Left lung (tissue), 10 donors: ENCODE results near the gene DAP. TPM values are rescaled to one million over a fixed set of nuclear protein-coding genes. Genes with fewer than 3 reads are reported as not detected.

Source experiments
- ATAC-seq: fragments of 200-7000 bp; cut with Tn5 transposase; one replicate; pipeline ENCODE4 v1.9.1; 2020; ENCODE audit warnings: moderate library complexity
- DNase-seq, 4 donors: peaks; one replicate each; pipeline ENCODE4 v3.0.0-alpha.2; 2013 to 2020
- H3K27ac ChIP-seq, 2 donors: fragments of 200-600 bp; sonication (generic) in 1 of 2; one replicate each; pipeline versions ENCODE4 v1.5.0 to v1.8.0; 2020 to 2021
- H3K27me3 ChIP-seq, 2 donors: fragments of 200-600 bp; sonication (generic) in 1 of 2; one replicate each; pipeline versions ENCODE4 v1.5.0 to v1.8.0; 2020 to 2021
- H3K36me3 ChIP-seq, 2 donors: fragments of 200-600 bp; sonication (generic) in 1 of 2; one replicate each; pipeline versions ENCODE4 v1.5.0 to v1.8.0; 2020 to 2021
- H3K4me1 ChIP-seq, 2 donors: fragments of 200-600 bp; one replicate each; pipeline ENCODE4 v1.8.0; 2021
- H3K4me3 ChIP-seq, 2 donors: fragments of 200-600 bp; sonication (generic) in 1 of 2; one replicate each; pipeline versions ENCODE4 v1.5.0 to v1.8.0; 2020 to 2021; ENCODE audit warnings: mild to moderate bottlenecking in 1 of 2
- H3K9me3 ChIP-seq, 2 donors: fragments of 200-600 bp; sonication (generic) in 1 of 2; one replicate each; pipeline versions ENCODE4 v1.5.0 to v1.8.0; 2020 to 2021
- CTCF ChIP-seq, 2 donors: fragments of 200-600 bp; sonication (generic) in 1 of 2; IDR thresholded peaks; one replicate each; pipeline versions ENCODE4 v1.5.0 to v1.8.0; 2021; ENCODE audit warnings: antibody characterized with exemption in 2 of 2
- intact Hi-C, 2 donors: fragments of 100-400 bp; cut with DNase I; formaldehyde crosslinking; loops; one replicate each; pipeline versions ENCODE4 v1.11.2 to v1.14.2; 2022
- polyA plus RNA-seq, 6 donors: library from polyadenylated mRNA; unstranded; fragments of 120-200 nt; gene quantifications; one replicate each; pipeline ENCODE4 v1.2.1, GENCODE V29; 2013; ENCODE audit not compliant: insufficient read length in 6 of 6
- total RNA-seq, 2 donors: library from RNA; stranded (reverse); fragmentation: NEBNext Ultra II Directional; extraction: Animal tissue kit (Norgen Biotek cat#: 25700); gene quantifications; one replicate each; pipeline ENCODE4 v1.2.1, GENCODE V29; 2021
- donor health status: DM: no; HTN: yes; CAD: no.
- donor health status: DM: no; HTN: no; CAD: no.

The DAP gene
- total and polyA plus RNA-seq, 8 donors, result 78.5 to 125 (median 107) TPM

- Histone ChIP-seq H3K27ac (no peak overlapping the region), H3K9me3 (peaks cover 0 to 3% of the 10 kb centered on the region in 2 donors), H3K4me3 (no peak overlapping the region), H3K4me1 (no peaks in the 10 kb centered on the region), H3K36me3 (peaks cover 0 to 51% of the 10 kb centered on the region in 2 donors), H3K27me3 (no peaks in the 10 kb centered on the region)
- no peak for TF ChIP-seq CTCF (IDR thresholded peaks at IDR 0.05)
- DNase-seq (no peak), ATAC-seq (no peak)
- intact Hi-C loops, result no loop called here
These were observed 84.1 kb downstream of the DAP start for GRCh38 chr5:10676946-10677345.

DNA sequence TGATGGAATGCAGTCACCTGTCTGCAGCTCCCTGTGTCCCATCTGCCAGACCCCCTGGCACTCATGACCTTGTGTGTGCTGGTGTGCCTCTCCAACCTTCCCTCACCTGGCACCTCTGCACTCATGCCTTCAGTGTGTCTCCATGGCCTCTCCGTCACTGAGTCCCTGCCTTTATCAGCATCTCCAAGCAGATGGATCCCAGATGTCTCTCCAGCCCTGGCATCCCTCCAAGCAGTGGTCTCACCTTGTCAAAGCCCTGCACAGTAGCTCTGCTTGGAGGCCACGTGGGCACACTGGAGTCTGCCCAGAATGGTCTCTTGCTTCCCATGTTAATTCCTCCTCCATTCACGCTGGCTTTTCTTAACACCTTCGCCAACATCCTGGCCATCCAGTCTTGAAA is 84.8 kb downstream of the DAP start:
- ATAC-seq (no peak), DNase-seq (peak in 1 of 4 donors; percentile 16)
- H3K9me3 ChIP-seq, result peaks cover 0 to 3% of the 10 kb centered on the region in 2 donors
- H3K27me3 ChIP-seq, result no peaks in the 10 kb centered on the region
- no peak for TF ChIP-seq CTCF (IDR thresholded peaks at IDR 0.05)
- H3K4me1 ChIP-seq, result peaks cover 0 to 1% of the 10 kb centered on the region in 2 donors
- no peak overlapping the region for H3K27ac ChIP-seq
- H3K36me3 ChIP-seq, result peaks cover 0 to 44% of the 10 kb centered on the region in 2 donors
- intact Hi-C loops, result no loop called here
- no peak overlapping the region for H3K4me3 ChIP-seq

DNA sequence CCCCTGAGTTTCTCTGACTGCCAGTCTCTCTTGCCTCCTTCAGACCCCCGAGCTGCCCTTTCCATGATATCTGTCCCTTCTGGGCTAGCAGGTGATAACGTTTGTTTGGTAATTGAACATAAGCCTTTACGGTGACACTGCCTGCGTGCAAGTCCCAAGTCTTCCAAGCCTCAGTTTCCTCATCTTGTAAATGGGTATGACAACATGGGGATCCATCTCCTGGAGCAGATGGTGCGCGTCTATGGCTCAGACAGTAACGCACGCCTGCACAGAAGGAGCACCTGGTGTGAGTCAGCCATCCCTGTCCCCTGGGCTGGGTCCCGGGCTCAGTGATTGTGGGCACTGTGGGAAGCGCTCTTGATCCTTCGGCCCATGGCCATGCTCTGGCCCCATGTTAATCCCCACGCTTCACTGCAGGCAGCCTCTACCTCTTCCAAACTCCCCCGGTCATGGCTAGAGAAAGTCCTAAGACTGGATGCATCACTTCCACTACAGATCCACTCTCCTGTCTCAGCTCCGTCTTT is 85.8 kb downstream of the DAP start:
- Histone ChIP-seq H3K36me3 (peaks cover 0 to 34% of the 10 kb centered on the region in 2 donors), H3K4me3 (no peak overlapping the region), H3K9me3 (peaks cover 0 to 3% of the 10 kb centered on the region in 2 donors), H3K4me1 (peaks cover 0 to 7% of the 10 kb centered on the region in 2 donors), H3K27me3 (no peaks in the 10 kb centered on the region), H3K27ac (no peak overlapping the region)
- intact Hi-C loops, result no loop called here
- ATAC-seq (no peak), DNase-seq (peak in 1 of 4 donors; percentile 10)
- no peak for TF ChIP-seq CTCF (IDR thresholded peaks at IDR 0.05)

GRCh38 chr5:10674582-10674981 is 86.5 kb downstream of the DAP start:
- H3K27ac ChIP-seq, result no peak overlapping the region
- H3K9me3 ChIP-seq, result peaks cover 0 to 3% of the 10 kb centered on the region in 2 donors
- intact Hi-C loops, result no loop called here
- peaks cover 0 to 7% of the 10 kb centered on the region in 2 donors for H3K4me1 ChIP-seq
- H3K27me3 ChIP-seq, result no peaks in the 10 kb centered on the region
- peaks cover 0 to 27% of the 10 kb centered on the region in 2 donors for H3K36me3 ChIP-seq
- no peak for TF ChIP-seq CTCF (IDR thresholded peaks at IDR 0.05)
- ATAC-seq, result no peak
- DNase-seq, result peak in 1 of 4 donors; percentile 19
- no peak overlapping the region for H3K4me3 ChIP-seq

- H3K27me3 ChIP-seq, result no peaks in the 10 kb centered on the region
- ATAC-seq (no peak), DNase-seq (no peak)
- peaks cover 0 to 7% of the 10 kb centered on the region in 2 donors for H3K4me1 ChIP-seq
- peaks cover 0 to 22% of the 10 kb centered on the region in 2 donors for H3K36me3 ChIP-seq
- TF ChIP-seq CTCF (IDR thresholded peaks at IDR 0.05), result no peak
- H3K4me3 ChIP-seq, result no peak overlapping the region
- H3K9me3 ChIP-seq, result peaks cover 0 to 3% of the 10 kb centered on the region in 2 donors
- no peak overlapping the region for H3K27ac ChIP-seq
- intact Hi-C loops, result no loop called here
These were observed 86.9 kb downstream of the DAP start for GRCh38 chr5:10674096-10674495.
